PC-3 (cell line): Measurements from ENCODE around the gene SLC22A5. TPM values are rescaled to one million over a fixed set of nuclear protein-coding genes. Genes with fewer than 3 reads are reported as not detected.

Experiments
- ATAC-seq: fragments of 200-7000 bp; cut with Tn5 transposase; 2 replicates; pipeline ENCODE4 v1.9.1; 2020; ENCODE audit warnings: mild to moderate bottlenecking, moderate library complexity
- BruUV-seq: library from RNA; stranded (reverse); fragments of 400-500 nt; replicated peaks from 2 replicates; lab custom pipeline; 2021; lab: Mats Ljungman, UMichigan
- CTCF ChIA-PET: fragments of 300-600 bp; sonication (Branson Sonifier 250); formaldehyde crosslinking; loops from one replicate; lab custom pipeline; 2022; ENCODE audit warnings: antibody characterized with exemption; lab: Charles Lee
- POLR2A ChIA-PET: fragments of 300-600 bp; sonication (Branson Sonifier 250); formaldehyde crosslinking; loops from one replicate; lab custom pipeline; 2022; ENCODE audit warnings: antibody characterized with exemption; ENCODE audit not compliant: unreplicated experiment; lab: Charles Lee
- DNase-seq: peaks from one replicate; pipeline ENCODE4 v3.0.0-alpha.2; 2015
- H2AFZ ChIP-seq: fragments of 300-600 bp; sonication (generic); 2 replicates; pipeline ENCODE4 v1.6.0; 2016; ENCODE audit warnings: antibody characterized with exemption, low read length
- H3F3A ChIP-seq: fragments of 300-600 bp; sonication (generic); one replicate; pipeline ENCODE4 v1.6.0; 2017; ENCODE audit warnings: antibody characterized with exemption, low read length, control low read depth, mild to moderate bottlenecking; ENCODE audit not compliant: unreplicated experiment
- H3K27ac ChIP-seq: fragments of 300-600 bp; sonication (generic); 2 replicates; pipeline ENCODE4 v1.5.1; 2016; ENCODE audit warnings: mild to moderate bottlenecking, low read length
- H3K27me3 ChIP-seq: fragments of 300-600 bp; sonication (generic); 2 replicates; pipeline ENCODE4 v1.6.1; 2016; ENCODE audit warnings: low read length, mixed read lengths
- H3K36me3 ChIP-seq: fragments of 300-600 bp; sonication (generic); 2 replicates; pipeline ENCODE4 v1.6.1; 2016; ENCODE audit warnings: low read depth, mixed run types, low read length, mixed read lengths
- H3K4me1 ChIP-seq: fragments of 300-600 bp; sonication (generic); 2 replicates; pipeline ENCODE4 v1.5.1; 2016; ENCODE audit warnings: low read length; ENCODE audit not compliant: insufficient read depth
- H3K4me2 ChIP-seq: fragments of 300-600 bp; sonication (generic); 2 replicates; pipeline ENCODE4 v1.6.0; 2016; ENCODE audit warnings: low read length
- H3K4me3 ChIP-seq: fragments of 300-600 bp; sonication (generic); 2 replicates; pipeline ENCODE4 v1.5.1; 2016; ENCODE audit warnings: mild to moderate bottlenecking, low read length, mixed read lengths
- H3K79me2 ChIP-seq: fragments of 300-600 bp; sonication (generic); 2 replicates; pipeline ENCODE4 v1.6.1; 2017; ENCODE audit warnings: low read length, mixed read lengths
- H3K9ac ChIP-seq: fragments of 300-600 bp; sonication (generic); 2 replicates; pipeline ENCODE4 v1.6.0; 2016; ENCODE audit warnings: mild to moderate bottlenecking, low read length
- H3K9me2 ChIP-seq: fragments of 300-600 bp; sonication (generic); replicated peaks from 2 replicates; pipeline ENCODE4 v1.6.1; 2016; ENCODE audit warnings: mixed run types, low read length, mixed read lengths
- H3K9me3 ChIP-seq: fragments of 300-600 bp; sonication (generic); 2 replicates; pipeline ENCODE4 v1.6.1; 2016; ENCODE audit warnings: low read length, mixed read lengths
- H4K20me1 ChIP-seq: fragments of 300-600 bp; sonication (generic); 2 replicates; pipeline ENCODE4 v1.6.1; 2016; ENCODE audit warnings: low read length, mixed read lengths
- EZH2 ChIP-seq: fragments of 300-600 bp; sonication (generic); IDR thresholded peaks from one replicate; pipeline ENCODE4 v1.6.1; 2017; ENCODE audit warnings: antibody characterized with exemption, mild to moderate bottlenecking, low read length; ENCODE audit not compliant: unreplicated experiment
- EZH2phosphoT487 ChIP-seq: fragments of 300-600 bp; sonication (generic); IDR thresholded peaks from 2 replicates; pipeline ENCODE4 v1.6.1; 2018; ENCODE audit warnings: mild to moderate bottlenecking, antibody characterized with exemption, low read length, borderline replicate concordance
- intact Hi-C: fragments of 100-400 bp; cut with micrococcal nuclease; formaldehyde crosslinking; loops from 2 replicates; pipeline ENCODE4 v1.9.0; 2023
- total RNA-seq: library from RNA; depleted of rRNA; stranded (reverse); fragments of >200 nt; gene quantifications from 2 replicates; pipeline ENCODE4 v1.2.3, GENCODE V29; 2014
- TF ChIP-seq, protein P1 (sequence below): fragments of 300-600 bp; sonication (generic); conservative IDR thresholded peaks from 2 replicates; pipeline ENCODE4 v1.5.1; 2017; ENCODE audit warnings: antibody characterized with exemption, low read depth, mild to moderate bottlenecking, low read length

The SLC22A5 gene
- total RNA-seq, 1 experiment from 2014 or later: 8.2 TPM

DNA sequence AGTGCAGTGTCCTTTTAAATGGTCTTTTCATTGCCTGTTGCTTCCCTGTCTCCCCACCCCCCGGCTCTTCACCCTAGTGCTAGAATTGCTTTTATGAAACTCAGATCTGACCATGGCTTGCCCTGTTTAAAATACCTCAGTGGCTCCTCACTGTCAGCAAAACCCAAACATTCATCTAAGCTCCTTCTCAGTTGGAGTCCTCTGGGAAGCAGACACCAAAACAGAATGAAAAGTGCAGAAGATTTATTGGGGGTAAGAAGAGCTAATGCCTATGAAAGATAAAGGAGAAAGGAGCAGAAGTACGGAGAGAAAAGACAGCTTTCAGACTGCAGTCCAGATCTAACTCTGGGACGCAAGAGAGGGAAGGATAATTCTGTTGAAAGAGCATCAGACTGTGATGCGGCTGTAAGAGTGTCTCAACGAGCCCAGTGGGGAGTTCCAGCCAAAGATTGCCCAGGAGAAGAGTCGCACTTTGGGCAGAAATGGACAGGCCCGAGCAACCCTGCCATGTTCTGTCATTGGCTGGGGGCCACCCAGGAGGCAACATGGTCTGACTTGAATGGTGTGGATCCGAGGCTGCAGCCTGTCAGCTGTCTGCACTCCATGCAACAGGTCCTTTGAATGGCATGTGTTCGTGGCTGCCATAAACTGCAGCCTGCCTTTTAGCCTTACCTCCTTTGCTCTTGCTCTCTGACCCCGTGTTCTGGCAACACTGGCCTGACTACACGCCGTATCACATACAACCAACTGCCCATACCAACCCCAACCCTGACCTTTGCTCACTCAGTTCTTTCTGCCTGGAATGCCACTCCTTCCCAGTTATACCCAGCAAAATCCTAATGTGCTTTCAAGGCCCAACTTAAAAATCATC lies 65.1 kb downstream of the SLC22A5 start:
- ATAC-seq (no peak), DNase-seq (no peak)
- Histone ChIP-seq H4K20me1 (no peaks in the 10 kb centered on the region), H3K9me2 (no peaks in the 10 kb centered on the region), H2AFZ (no peak overlapping the region), H3K4me3 (no peak overlapping the region), H3K36me3 (no peaks in the 10 kb centered on the region), H3K27ac (no peak overlapping the region), H3K4me1 (peaks cover 4% of the 10 kb centered on the region), H3K4me2 (no peak overlapping the region), H3F3A (no peaks in the 10 kb centered on the region), H3K9ac (no peak overlapping the region), H3K27me3 (no peaks in the 10 kb centered on the region), H3K9me3 (no peaks in the 10 kb centered on the region), H3K79me2 (no peaks in the 10 kb centered on the region)
- TF ChIP-seq EZH2: no peak
- TF ChIP-seq EZH2phosphoT487: no peak
- TF ChIP-seq, protein P1, sequence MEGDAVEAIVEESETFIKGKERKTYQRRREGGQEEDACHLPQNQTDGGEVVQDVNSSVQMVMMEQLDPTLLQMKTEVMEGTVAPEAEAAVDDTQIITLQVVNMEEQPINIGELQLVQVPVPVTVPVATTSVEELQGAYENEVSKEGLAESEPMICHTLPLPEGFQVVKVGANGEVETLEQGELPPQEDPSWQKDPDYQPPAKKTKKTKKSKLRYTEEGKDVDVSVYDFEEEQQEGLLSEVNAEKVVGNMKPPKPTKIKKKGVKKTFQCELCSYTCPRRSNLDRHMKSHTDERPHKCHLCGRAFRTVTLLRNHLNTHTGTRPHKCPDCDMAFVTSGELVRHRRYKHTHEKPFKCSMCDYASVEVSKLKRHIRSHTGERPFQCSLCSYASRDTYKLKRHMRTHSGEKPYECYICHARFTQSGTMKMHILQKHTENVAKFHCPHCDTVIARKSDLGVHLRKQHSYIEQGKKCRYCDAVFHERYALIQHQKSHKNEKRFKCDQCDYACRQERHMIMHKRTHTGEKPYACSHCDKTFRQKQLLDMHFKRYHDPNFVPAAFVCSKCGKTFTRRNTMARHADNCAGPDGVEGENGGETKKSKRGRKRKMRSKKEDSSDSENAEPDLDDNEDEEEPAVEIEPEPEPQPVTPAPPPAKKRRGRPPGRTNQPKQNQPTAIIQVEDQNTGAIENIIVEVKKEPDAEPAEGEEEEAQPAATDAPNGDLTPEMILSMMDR: no peak
- CTCF ChIA-PET: no interaction called here
- intact Hi-C loops: no loop called here
- no TSS peak for BruUV-seq
- POLR2A ChIA-PET: no interaction called here

DNA sequence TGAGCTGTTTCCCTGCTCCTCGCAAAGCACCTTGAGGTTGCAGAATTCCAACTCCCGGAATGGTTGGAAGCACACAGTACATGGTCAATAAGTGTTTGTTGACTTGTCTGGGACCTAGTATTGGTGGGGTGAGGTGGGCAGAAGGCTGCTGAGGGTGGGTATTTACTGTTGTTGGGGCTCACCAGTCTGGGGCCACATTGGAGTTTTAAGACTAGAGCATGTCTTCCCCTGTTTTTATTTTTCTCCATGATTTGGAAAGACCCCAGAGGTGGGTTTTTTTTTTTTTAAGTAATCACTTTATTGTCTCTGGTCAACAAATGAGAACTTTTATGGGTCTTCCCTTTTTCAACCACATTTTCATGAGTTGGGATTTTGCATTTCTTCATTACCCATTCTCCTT lies 65.9 kb downstream of the SLC22A5 start:
- Histone ChIP-seq H3K4me2 (no peak overlapping the region), H4K20me1 (no peaks in the 10 kb centered on the region), H3F3A (no peaks in the 10 kb centered on the region), H3K4me1 (peaks cover 4% of the 10 kb centered on the region; the same call in 1 of the 2 replicates), H3K9me2 (no peaks in the 10 kb centered on the region), H3K9ac (no peak overlapping the region), H3K79me2 (no peaks in the 10 kb centered on the region), H3K4me3 (no peak overlapping the region), H2AFZ (no peak overlapping the region), H3K27me3 (no peaks in the 10 kb centered on the region), H3K27ac (no peak overlapping the region), H3K9me3 (no peaks in the 10 kb centered on the region), H3K36me3 (no peaks in the 10 kb centered on the region)
- CTCF ChIA-PET: interaction anchor here (0.5 kb wide), 1 partner anchor 282 kb away, joined by 3 read pairs; no protein-coding TSS in a partner anchor
- no TSS peak for BruUV-seq
- intact Hi-C loops: no loop called here
- no peak for ATAC-seq
- DNase-seq: no peak
- POLR2A ChIA-PET: no interaction called here
- TF ChIP-seq EZH2phosphoT487 (no peak), EZH2 (no peak)
- TF ChIP-seq, protein P1: no peak

GRCh38 chr5:132435886-132436285 lies 66.4 kb downstream of the SLC22A5 start:
- DNase-seq: no peak

More at GRCh38 chr5:132435886-132436285, 66.4 kb downstream of the SLC22A5 start:
- ChIA-PET CTCF (no interaction called here), POLR2A (no interaction called here)
- H3K9me2 ChIP-seq: no peaks in the 10 kb centered on the region
- no peaks in the 10 kb centered on the region for H3K9me3 ChIP-seq
- H3K36me3 ChIP-seq: no peaks in the 10 kb centered on the region
- H2AFZ ChIP-seq: no peak overlapping the region
- no peak overlapping the region for H3K9ac ChIP-seq
- no peaks in the 10 kb centered on the region for H3K79me2 ChIP-seq
- no peaks in the 10 kb centered on the region for H3F3A ChIP-seq
- no peak overlapping the region for H3K27ac ChIP-seq
- H3K27me3 ChIP-seq: no peaks in the 10 kb centered on the region
- H3K4me1 ChIP-seq: peaks cover 4% of the 10 kb centered on the region; the same call in 1 of the 2 replicates
- intact Hi-C loops: no loop called here
- no peaks in the 10 kb centered on the region for H4K20me1 ChIP-seq
- no peak for ATAC-seq
- no peak overlapping the region for H3K4me2 ChIP-seq
- no TSS peak for BruUV-seq
- no peak for TF ChIP-seq EZH2
- TF ChIP-seq, protein P1: no peak
- TF ChIP-seq EZH2phosphoT487: no peak
- H3K4me3 ChIP-seq: no peak overlapping the region
